Prostate gland (tissue), 2 donors: Measurements from ENCODE around the gene SPARC.

Source experiments
- POLR2A ChIP-seq: fragments of 450-650 bp; IDR thresholded peaks from one replicate; pipeline ENCODE4 v1.6.1; 2016; ENCODE audit warnings: antibody characterized with exemption, mild to moderate bottlenecking
- POLR2AphosphoS5 ChIP-seq: sonication (generic); formaldehyde crosslinking; IDR thresholded peaks from one replicate; pipeline ENCODE4 v1.6.1; 2017; ENCODE audit warnings: antibody characterized with exemption
- TF ChIP-seq, protein P1 (sequence below), 4 experiments: fragments of 200-600 bp in 2 of 4; fragments of 450-650 bp in 2 of 4; sonication (generic) in 2 of 4; IDR thresholded peaks; 1 replicate in 3 of 4; 2 replicates in 1 of 4; pipeline ENCODE4 v1.5.1; 2016 to 2019; ENCODE audit warnings: antibody characterized with exemption in 4 of 4, mild to moderate bottlenecking in 2 of 4, moderate library complexity in 2 of 4

DNA sequence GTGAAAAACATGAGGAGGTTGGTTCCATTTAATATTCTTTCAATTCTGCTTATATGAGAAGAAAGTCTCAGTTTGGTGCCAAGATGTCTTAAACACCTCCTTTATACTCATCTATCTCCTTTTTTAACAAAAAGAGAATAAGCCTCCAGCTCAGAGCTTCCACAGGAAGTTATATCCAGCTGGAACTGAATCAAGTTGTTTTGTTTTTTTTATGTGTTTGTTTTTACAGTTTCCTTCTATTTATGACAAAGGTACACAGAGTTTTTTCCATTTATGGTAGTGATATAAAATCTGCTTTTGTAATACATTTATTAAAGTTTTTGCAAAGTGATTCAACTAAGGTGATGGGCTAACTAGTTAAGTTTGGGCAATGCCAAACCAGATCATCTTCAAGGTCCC, 10.4 kb downstream of the SPARC start:
- TF ChIP-seq, protein P1, sequence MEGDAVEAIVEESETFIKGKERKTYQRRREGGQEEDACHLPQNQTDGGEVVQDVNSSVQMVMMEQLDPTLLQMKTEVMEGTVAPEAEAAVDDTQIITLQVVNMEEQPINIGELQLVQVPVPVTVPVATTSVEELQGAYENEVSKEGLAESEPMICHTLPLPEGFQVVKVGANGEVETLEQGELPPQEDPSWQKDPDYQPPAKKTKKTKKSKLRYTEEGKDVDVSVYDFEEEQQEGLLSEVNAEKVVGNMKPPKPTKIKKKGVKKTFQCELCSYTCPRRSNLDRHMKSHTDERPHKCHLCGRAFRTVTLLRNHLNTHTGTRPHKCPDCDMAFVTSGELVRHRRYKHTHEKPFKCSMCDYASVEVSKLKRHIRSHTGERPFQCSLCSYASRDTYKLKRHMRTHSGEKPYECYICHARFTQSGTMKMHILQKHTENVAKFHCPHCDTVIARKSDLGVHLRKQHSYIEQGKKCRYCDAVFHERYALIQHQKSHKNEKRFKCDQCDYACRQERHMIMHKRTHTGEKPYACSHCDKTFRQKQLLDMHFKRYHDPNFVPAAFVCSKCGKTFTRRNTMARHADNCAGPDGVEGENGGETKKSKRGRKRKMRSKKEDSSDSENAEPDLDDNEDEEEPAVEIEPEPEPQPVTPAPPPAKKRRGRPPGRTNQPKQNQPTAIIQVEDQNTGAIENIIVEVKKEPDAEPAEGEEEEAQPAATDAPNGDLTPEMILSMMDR (IDR thresholded peaks at IDR 0.05), result no peak
- no peak for TF ChIP-seq POLR2A
- peak; percentile 3 for TF ChIP-seq POLR2AphosphoS5
